HG02623 (cell line): Measurements from ENCODE around the gene TCERG1L.

Experiments used
- ATAC-seq: cut with Tn5 transposase; IDR thresholded peaks from one replicate; pipeline ENCODE4 v1.9.1; 2021; ENCODE audit warnings: moderate library complexity; ENCODE audit not compliant: unreplicated experiment

The TCERG1L gene

GRCh38 chr10:131231323-131231964 is 80.1 kb downstream of the TCERG1L start:
- no peak for ATAC-seq

- no peak for ATAC-seq
Measured at GRCh38 chr10:131230641-131231322, 80.7 kb downstream of the TCERG1L start.

GRCh38 chr10:131230166-131230565 is 81.4 kb downstream of the TCERG1L start:
- no peak for ATAC-seq

GRCh38 chr10:131227163-131227740 is 84.3 kb downstream of the TCERG1L start:
- no peak for ATAC-seq

GRCh38 chr10:131226446-131227162 is 84.9 kb downstream of the TCERG1L start:
- no peak for ATAC-seq

- no peak for ATAC-seq
Measured at GRCh38 chr10:131224106-131224505, 87.4 kb downstream of the TCERG1L start.

GRCh38 chr10:131223422-131223821 is 88.1 kb downstream of the TCERG1L start:
- ATAC-seq, result no peak

GRCh38 chr10:131222986-131223385 is 88.5 kb downstream of the TCERG1L start:
- ATAC-seq, result no peak

- ATAC-seq, result no peak
Measured at GRCh38 chr10:131221632-131222277, 89.8 kb downstream of the TCERG1L start.

GRCh38 chr10:131220601-131221171 is 90.8 kb downstream of the TCERG1L start:
- ATAC-seq, result no peak

- ATAC-seq, result no peak
Measured at GRCh38 chr10:131219955-131220489, 91.5 kb downstream of the TCERG1L start.

- ATAC-seq, result no peak
Measured at GRCh38 chr10:131219584-131219886, 92.0 kb downstream of the TCERG1L start.

GRCh38 chr10:131218811-131219583 is 92.5 kb downstream of the TCERG1L start:
- ATAC-seq, result no peak

- no peak for ATAC-seq
Measured at GRCh38 chr10:131216681-131217230, 94.8 kb downstream of the TCERG1L start.

- no peak for ATAC-seq
Measured at GRCh38 chr10:131215776-131216175, 95.7 kb downstream of the TCERG1L start.

- no peak for ATAC-seq
Measured at GRCh38 chr10:131214521-131215244, 96.8 kb downstream of the TCERG1L start.

- no peak for ATAC-seq
Measured at GRCh38 chr10:131213741-131214505, 97.6 kb downstream of the TCERG1L start.

GRCh38 chr10:131212763-131213325 is 98.7 kb downstream of the TCERG1L start:
- ATAC-seq, result no peak
